ENCODE measurements around the gene ARHGAP27.

The ARHGAP27 gene

GRCh38 chr17:45388604-45389325 is 43.9 kb downstream of the ARHGAP27 start:
- DNase-seq (ENCODE audit: low read depth in 2 of 2, low spot score in 1 of 2): no peak

- DNase-seq (ENCODE audit: low read depth in 2 of 2, low spot score in 1 of 2): no peak
Observed at GRCh38 chr17:45387739-45388138, 44.9 kb downstream of the ARHGAP27 start.

- DNase-seq (ENCODE audit: low read depth in 2 of 2, low spot score in 1 of 2): no peak
Observed at GRCh38 chr17:45386178-45386577, 46.5 kb downstream of the ARHGAP27 start.

GRCh38 chr17:45385331-45385997 is 47.2 kb downstream of the ARHGAP27 start:
- DNase-seq (ENCODE audit: low read depth in 2 of 2, low spot score in 1 of 2): peak; percentile 83 to 87

- DNase-seq (ENCODE audit: low read depth in 2 of 2, low spot score in 1 of 2): no peak
Observed at GRCh38 chr17:45384789-45385262, 47.8 kb downstream of the ARHGAP27 start.

- no peak for DNase-seq (ENCODE audit: low read depth in 2 of 2, low spot score in 1 of 2)
Observed at GRCh38 chr17:45384047-45384788, 48.5 kb downstream of the ARHGAP27 start.

GRCh38 chr17:45383003-45383402 is 49.7 kb downstream of the ARHGAP27 start:
- no peak for DNase-seq (ENCODE audit: low read depth in 2 of 2, low spot score in 1 of 2)

GRCh38 chr17:45382226-45382625 is 50.4 kb downstream of the ARHGAP27 start:
- DNase-seq (ENCODE audit: low read depth in 2 of 2, low spot score in 1 of 2): no peak

- DNase-seq (ENCODE audit: low read depth in 2 of 2, low spot score in 1 of 2): no peak
Observed at GRCh38 chr17:45380991-45381390, 51.7 kb downstream of the ARHGAP27 start.

GRCh38 chr17:45380046-45380765 is 52.5 kb downstream of the ARHGAP27 start:
- DNase-seq (ENCODE audit: low read depth in 2 of 2, low spot score in 1 of 2): no peak

GRCh38 chr17:45377401-45377800 is 55.3 kb downstream of the ARHGAP27 start:
- DNase-seq (ENCODE audit: low read depth in 2 of 2, low spot score in 1 of 2): no peak

- no peak for DNase-seq (ENCODE audit: low read depth in 2 of 2, low spot score in 1 of 2)
Observed at GRCh38 chr17:45376171-45377005, 56.3 kb downstream of the ARHGAP27 start.

GRCh38 chr17:45374501-45374900 is 58.2 kb downstream of the ARHGAP27 start:
- DNase-seq (ENCODE audit: low read depth in 2 of 2, low spot score in 1 of 2): no peak

- no peak for DNase-seq (ENCODE audit: low read depth in 2 of 2, low spot score in 1 of 2)
Observed at GRCh38 chr17:45372325-45372869, 60.3 kb downstream of the ARHGAP27 start.

GRCh38 chr17:45371414-45372324 is 61.0 kb downstream of the ARHGAP27 start:
- DNase-seq (ENCODE audit: low read depth in 2 of 2, low spot score in 1 of 2): no peak

- DNase-seq (ENCODE audit: low read depth in 2 of 2, low spot score in 1 of 2): no peak
Observed at GRCh38 chr17:45370949-45371413, 61.7 kb downstream of the ARHGAP27 start.

GRCh38 chr17:45369421-45369820 is 63.2 kb downstream of the ARHGAP27 start:
- no peak for DNase-seq (ENCODE audit: low read depth in 2 of 2, low spot score in 1 of 2)

- DNase-seq (ENCODE audit: low read depth in 2 of 2, low spot score in 1 of 2): no peak
Observed at GRCh38 chr17:45368651-45369050, 64.0 kb downstream of the ARHGAP27 start.

- DNase-seq (ENCODE audit: low read depth in 2 of 2, low spot score in 1 of 2): no peak
Observed at GRCh38 chr17:45367216-45367615, 65.5 kb downstream of the ARHGAP27 start.
